Sigmoid colon (tissue), 7 donors: ENCODE data around the gene ZNF714. TPM values are rescaled to one million over a fixed set of nuclear protein-coding genes. Genes with fewer than 3 reads are reported as not detected.

Experiments used
- DNase-seq: peaks from one replicate; pipeline ENCODE4 v3.0.0-alpha.2; 2019
- H3K27ac ChIP-seq, 4 donors: fragments of 200-600 bp; sonication (generic); one replicate each; pipeline ENCODE4 v1.5.1; 2016 to 2019; ENCODE audit warnings: mild to moderate bottlenecking in 1 of 4
- H3K27me3 ChIP-seq, 3 donors: fragments of 200-600 bp; sonication (generic); one replicate each; pipeline ENCODE4 v1.5.1; 2019; ENCODE audit warnings: mild to moderate bottlenecking in 1 of 3
- H3K36me3 ChIP-seq, 4 donors: fragments of 200-600 bp; sonication (generic); one replicate each; pipeline ENCODE4 v1.5.1; 2016 to 2019
- H3K4me1 ChIP-seq, 4 donors: fragments of 200-600 bp; sonication (generic); one replicate each; pipeline ENCODE4 v1.5.1; 2017 to 2019
- H3K4me3 ChIP-seq, 4 donors: fragments of 200-600 bp; sonication (generic); one replicate each; pipeline ENCODE4 v1.5.1; 2017 to 2019; ENCODE audit warnings: mild to moderate bottlenecking in 2 of 4, moderate library complexity in 1 of 4
- H3K9me3 ChIP-seq, 4 donors: fragments of 200-600 bp in 3 of 4; sonication (generic) in 3 of 4; one replicate each; pipeline versions ENCODE4 v1.5.1 to v1.6.1; 2013 to 2019
- EP300 ChIP-seq, 4 donors: sonication (generic); formaldehyde crosslinking; IDR thresholded peaks; one replicate each; pipeline ENCODE4 v1.6.1; 2017; ENCODE audit warnings: antibody characterized with exemption in 4 of 4
- POLR2A ChIP-seq, 2 donors: fragments of 450-650 bp; IDR thresholded peaks; one replicate each; pipeline ENCODE4 v1.6.1; 2016; ENCODE audit warnings: antibody characterized with exemption in 2 of 2, mild to moderate bottlenecking in 2 of 2, moderate library complexity in 2 of 2
- POLR2AphosphoS5 ChIP-seq, 4 donors: sonication (generic); formaldehyde crosslinking; IDR thresholded peaks; one replicate each; pipeline ENCODE4 v1.6.1; 2017; ENCODE audit warnings: antibody characterized with exemption in 4 of 4
- WGBS, 2 donors: extraction: QIAGEN DNeasy Blood & Tissue Kit; methylation state at CpG; one replicate each; pipeline ENCODE4 v1.1.7; 2013; 5-methylcytosine and 5-hydroxymethylcytosine counted together
- intact Hi-C: fragments of 100-400 bp; cut with DNase I; formaldehyde crosslinking; loops from one replicate; pipeline ENCODE4 v1.15.1; 2023
- polyA plus RNA-seq, 3 donors: library from polyadenylated mRNA; stranded (reverse); fragments of 200-250 nt; gene quantifications; one replicate each; pipeline ENCODE4 v1.2.3, GENCODE V29; 2013
- small RNA-seq, 3 donors: library from RNA; depleted of rRNA; stranded (forward); fragments of <200 nt; gene quantifications; one replicate each; pipeline ENCODE3, GENCODE V24; 2016
- total RNA-seq, 4 donors: library from RNA; depleted of rRNA; stranded (reverse); fragments of >200 nt; gene quantifications; one replicate each; pipeline ENCODE4 v1.1.0, GENCODE V29; 2016
- TF ChIP-seq, protein P1 (sequence below), 4 experiments: fragments of 450-650 bp in 3 of 4; fragments of 200-600 bp in 1 of 4; IDR thresholded peaks; one replicate each; pipeline ENCODE4 v1.5.1; 2016 to 2019; ENCODE audit warnings: antibody characterized with exemption in 4 of 4, mild to moderate bottlenecking in 3 of 4, moderate library complexity in 2 of 4
- donor health status: healthy with polysubstance abuse.
- donor health status: Bipolar disorder and iron deficiency.
- donor health status: healthy.

ZNF714 gene
- total and polyA plus RNA-seq, 7 donors, result 0.23 to 6.6 (median 4.6) TPM

DNA sequence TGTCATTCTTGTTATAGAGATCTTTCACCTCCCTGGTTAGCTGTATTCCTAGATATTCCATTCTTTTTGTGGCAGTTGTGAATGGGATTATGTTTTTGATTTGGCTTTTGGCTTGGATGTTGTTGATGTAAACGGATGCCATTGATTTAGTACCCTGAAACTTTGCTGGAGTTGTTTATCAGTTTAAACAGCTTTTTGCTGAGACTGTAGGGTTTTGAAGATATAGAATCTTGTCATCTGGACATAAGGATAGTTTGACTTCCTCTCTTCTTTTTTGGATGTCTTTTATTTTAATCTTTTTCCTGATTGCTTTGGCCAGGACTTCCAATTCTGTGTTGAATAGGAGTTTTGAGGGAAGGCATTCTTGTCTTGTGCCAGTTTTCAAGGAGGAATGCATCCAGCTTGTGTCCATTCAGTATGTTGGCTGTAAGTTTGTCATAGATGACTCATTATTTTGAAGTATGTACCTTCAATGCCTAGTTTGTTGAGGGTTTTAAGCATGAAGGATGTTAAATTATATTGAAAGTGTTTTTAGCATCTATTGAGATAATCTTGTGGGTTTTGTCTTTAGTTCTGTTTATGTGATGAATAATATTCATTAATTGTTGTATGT, 76.6 kb downstream of the ZNF714 start:
- H3K4me3 ChIP-seq, result no peak overlapping the region
- H3K36me3 ChIP-seq, result peaks cover 0 to 8% (median 0%) of the 10 kb centered on the region in 4 donors
- no peaks in the 10 kb centered on the region for H3K27me3 ChIP-seq
- no peak for DNase-seq
- TF ChIP-seq, protein P1, sequence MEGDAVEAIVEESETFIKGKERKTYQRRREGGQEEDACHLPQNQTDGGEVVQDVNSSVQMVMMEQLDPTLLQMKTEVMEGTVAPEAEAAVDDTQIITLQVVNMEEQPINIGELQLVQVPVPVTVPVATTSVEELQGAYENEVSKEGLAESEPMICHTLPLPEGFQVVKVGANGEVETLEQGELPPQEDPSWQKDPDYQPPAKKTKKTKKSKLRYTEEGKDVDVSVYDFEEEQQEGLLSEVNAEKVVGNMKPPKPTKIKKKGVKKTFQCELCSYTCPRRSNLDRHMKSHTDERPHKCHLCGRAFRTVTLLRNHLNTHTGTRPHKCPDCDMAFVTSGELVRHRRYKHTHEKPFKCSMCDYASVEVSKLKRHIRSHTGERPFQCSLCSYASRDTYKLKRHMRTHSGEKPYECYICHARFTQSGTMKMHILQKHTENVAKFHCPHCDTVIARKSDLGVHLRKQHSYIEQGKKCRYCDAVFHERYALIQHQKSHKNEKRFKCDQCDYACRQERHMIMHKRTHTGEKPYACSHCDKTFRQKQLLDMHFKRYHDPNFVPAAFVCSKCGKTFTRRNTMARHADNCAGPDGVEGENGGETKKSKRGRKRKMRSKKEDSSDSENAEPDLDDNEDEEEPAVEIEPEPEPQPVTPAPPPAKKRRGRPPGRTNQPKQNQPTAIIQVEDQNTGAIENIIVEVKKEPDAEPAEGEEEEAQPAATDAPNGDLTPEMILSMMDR (IDR thresholded peaks at IDR 0.05), result no peak
- TF ChIP-seq POLR2AphosphoS5 (IDR thresholded peaks at IDR 0.05) (no peak), POLR2A (IDR thresholded peaks at IDR 0.05) (no peak), EP300 (IDR thresholded peaks at IDR 0.05) (no peak)
- 93 to 96% methylated on average over 1 of the region's 1 CpG for WGBS, 2 donors
- H3K9me3 ChIP-seq, result peaks cover 0 to 5% (median 0%) of the 10 kb centered on the region in 4 donors
- peaks cover 0 to 14% (median 5%) of the 10 kb centered on the region in 4 donors for H3K4me1 ChIP-seq
- no peak overlapping the region for H3K27ac ChIP-seq
- intact Hi-C loops, result no loop called here

DNA sequence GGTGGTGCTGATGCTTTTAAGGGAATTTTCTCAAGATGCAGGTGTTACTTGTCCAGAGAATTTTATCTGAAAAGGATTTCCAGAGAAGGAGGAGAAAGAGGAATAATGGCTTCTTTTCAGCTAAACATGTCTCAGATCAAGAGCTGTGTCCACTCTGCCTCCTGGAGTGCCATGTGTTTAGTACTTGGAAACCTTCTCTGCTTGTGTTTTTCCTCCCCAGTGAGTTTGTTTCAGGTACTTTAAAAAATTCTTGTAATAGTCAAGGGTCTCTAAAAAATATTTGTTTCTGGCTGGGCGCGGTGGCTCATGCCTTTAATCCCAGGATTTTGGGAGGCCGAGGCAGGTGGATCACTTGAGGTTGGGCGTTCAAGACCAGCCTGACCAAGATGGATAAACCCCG, 82.5 kb downstream of the ZNF714 start:
- Histone ChIP-seq H3K4me3 (no peak overlapping the region), H3K4me1 (no peaks in the 10 kb centered on the region), H3K9me3 (no peaks in the 10 kb centered on the region), H3K36me3 (peaks cover 0 to 30% (median 4%) of the 10 kb centered on the region in 4 donors), H3K27ac (no peak overlapping the region), H3K27me3 (no peaks in the 10 kb centered on the region)
- no peak for DNase-seq
- intact Hi-C loops, result no loop called here
- no peak for TF ChIP-seq POLR2A (IDR thresholded peaks at IDR 0.05)
- TF ChIP-seq POLR2AphosphoS5 (IDR thresholded peaks at IDR 0.05), result no peak
- TF ChIP-seq, protein P1 (IDR thresholded peaks at IDR 0.05), result no peak
- TF ChIP-seq EP300 (IDR thresholded peaks at IDR 0.05), result no peak
- WGBS, 2 donors, result 97 to 100% methylated on average over 5 of the region's 5 CpGs

DNA sequence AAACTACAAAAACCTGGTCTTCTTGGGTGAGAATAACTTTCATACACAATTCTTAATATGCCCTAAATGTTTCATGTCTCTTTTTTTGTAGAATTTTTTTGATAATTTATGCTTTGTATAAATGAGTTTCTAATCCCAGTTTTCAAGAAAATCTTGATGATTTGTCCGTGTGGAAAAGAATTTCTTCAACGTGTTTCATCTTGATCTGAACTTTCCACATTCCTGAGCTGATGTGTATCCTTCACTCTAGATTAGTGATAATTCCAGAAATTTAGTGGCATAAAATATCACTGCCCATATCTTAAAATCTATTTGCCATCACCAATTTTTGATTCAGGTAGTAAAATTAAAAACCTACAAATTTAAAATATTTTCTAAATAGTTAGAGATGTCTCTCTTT, 84.4 kb downstream of the ZNF714 start:
- no peaks in the 10 kb centered on the region for H3K4me1 ChIP-seq
- WGBS, 2 donors, result 88 to 89% methylated on average over 2 of the region's 2 CpGs
- H3K36me3 ChIP-seq, result peaks cover 0 to 45% (median 4%) of the 10 kb centered on the region in 4 donors
- intact Hi-C loops, result no loop called here
- no peaks in the 10 kb centered on the region for H3K27me3 ChIP-seq
- H3K27ac ChIP-seq, result no peak overlapping the region
- TF ChIP-seq, protein P1 (IDR thresholded peaks at IDR 0.05), result no peak
- no peak for TF ChIP-seq POLR2A (IDR thresholded peaks at IDR 0.05)
- TF ChIP-seq EP300 (IDR thresholded peaks at IDR 0.05), result no peak
- no peak for TF ChIP-seq POLR2AphosphoS5 (IDR thresholded peaks at IDR 0.05)
- H3K4me3 ChIP-seq, result no peak overlapping the region
- no peak for DNase-seq
- no peaks in the 10 kb centered on the region for H3K9me3 ChIP-seq

Small RNA genes within 50 kb of the gene (small RNA-seq; reads per million reads assigned to genes)
- gene RNA5SP469, result 0.07 to 0.18 (median 0.11) reads per million in 3 donors

Other genes starting within 250 kb of the ZNF714 start
- gene ZNF85, start 159.0 kb upstream of the ZNF714 start, total RNA-seq, result 1 to 10 TPM; 3.6 to 6.1 (median 4.1) TPM
- gene ZNF85, start 159.0 kb upstream of the ZNF714 start, polyA plus RNA-seq, result 1 to 10 TPM; 1.4 to 4.7 (median 4.2) TPM
- 10 to 100 TPM in 2 of 4 donors, 1 to 10 TPM in 2; 6.7 to 36.2 (median 13.6) TPM for gene ZNF430, start 61.5 kb upstream of the ZNF714 start, total RNA-seq
- 1 to 10 TPM in 2 of 3 donors, under 1 TPM in 1; 0.92 to 4.6 (median 4.2) TPM for gene ZNF430, start 61.5 kb upstream of the ZNF714 start, polyA plus RNA-seq
- 10 to 100 TPM in 2 of 4 donors, 1 to 10 TPM in 2; 6.4 to 18.6 (median 12.2) TPM for gene ZNF431, start 59.8 kb downstream of the ZNF714 start, total RNA-seq
- gene ZNF431, start 59.8 kb downstream of the ZNF714 start, polyA plus RNA-seq, result 1 to 10 TPM; 1.2 to 7.4 (median 3.0) TPM
- 10 to 100 TPM; 11.9 to 25.2 (median 17.9) TPM for gene ZNF708, start 247.2 kb downstream of the ZNF714 start, total RNA-seq
- gene ZNF708, start 247.2 kb downstream of the ZNF714 start, polyA plus RNA-seq, result 1 to 10 TPM; 1.4 to 6.3 (median 3.6) TPM